GM10847 (cell line): ENCODE results near the gene ARL5C.

Experiments used
- POLR2A ChIP-seq: IDR thresholded peaks from 2 replicates; pipeline ENCODE4 v1.6.1; 2011; ENCODE audit not compliant: insufficient read length; ENCODE audit errors: extremely low read depth

The ARL5C gene

DNA sequence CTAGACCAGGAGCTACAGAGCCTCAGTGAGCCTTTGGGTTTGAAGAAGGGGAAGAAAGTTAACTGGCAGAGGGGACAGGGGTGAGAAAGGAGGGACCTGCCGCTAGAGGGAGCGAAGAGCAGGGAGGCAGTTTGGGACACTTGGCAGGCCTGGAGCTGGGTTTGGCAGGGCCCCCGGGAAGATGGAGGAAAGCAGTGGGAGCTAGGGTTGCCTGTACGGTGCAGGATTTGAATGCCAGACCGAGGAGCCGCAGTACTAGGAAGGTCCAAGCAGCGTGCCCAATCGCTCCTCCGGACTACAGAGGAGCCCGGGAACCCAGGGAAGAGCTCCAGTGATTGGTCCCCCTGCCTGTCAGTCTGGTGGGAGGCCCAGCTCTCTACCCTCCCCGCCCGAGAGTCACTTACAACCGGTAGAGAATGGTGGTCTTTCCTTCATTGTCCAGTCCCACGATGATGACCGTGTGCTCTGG lies 1.3 kb downstream of the ARL5C start:
- TF ChIP-seq POLR2A: no peak

- no peak for TF ChIP-seq POLR2A
Observed at GRCh38 chr17:39161962-39162361, 4.0 kb downstream of the ARL5C start.

- no peak for TF ChIP-seq POLR2A
Observed at GRCh38 chr17:39158623-39159022, 7.3 kb downstream of the ARL5C start.

DNA sequence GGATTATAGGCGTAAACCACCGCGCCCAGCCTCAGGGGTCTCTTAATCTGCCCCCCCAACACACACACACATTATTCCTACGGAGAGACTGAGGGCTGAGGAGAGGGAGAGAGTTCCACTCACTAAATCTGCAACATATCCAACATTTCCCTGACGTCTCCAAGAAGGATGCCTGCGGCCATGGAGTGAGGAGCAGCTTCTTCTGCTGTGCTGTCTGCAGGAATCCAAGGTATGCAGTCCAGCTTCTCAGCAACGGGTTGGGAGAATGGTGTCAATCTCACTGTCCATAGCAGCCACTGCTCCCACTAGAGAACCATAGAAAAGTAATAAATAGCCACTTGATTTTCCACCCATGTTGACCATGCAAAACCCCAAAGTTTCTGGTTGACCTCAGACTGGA lies 9.5 kb downstream of the ARL5C start:
- TF ChIP-seq POLR2A: no peak

- no peak for TF ChIP-seq POLR2A
Observed at GRCh38 chr17:39155654-39156053, 10.3 kb downstream of the ARL5C start.

DNA sequence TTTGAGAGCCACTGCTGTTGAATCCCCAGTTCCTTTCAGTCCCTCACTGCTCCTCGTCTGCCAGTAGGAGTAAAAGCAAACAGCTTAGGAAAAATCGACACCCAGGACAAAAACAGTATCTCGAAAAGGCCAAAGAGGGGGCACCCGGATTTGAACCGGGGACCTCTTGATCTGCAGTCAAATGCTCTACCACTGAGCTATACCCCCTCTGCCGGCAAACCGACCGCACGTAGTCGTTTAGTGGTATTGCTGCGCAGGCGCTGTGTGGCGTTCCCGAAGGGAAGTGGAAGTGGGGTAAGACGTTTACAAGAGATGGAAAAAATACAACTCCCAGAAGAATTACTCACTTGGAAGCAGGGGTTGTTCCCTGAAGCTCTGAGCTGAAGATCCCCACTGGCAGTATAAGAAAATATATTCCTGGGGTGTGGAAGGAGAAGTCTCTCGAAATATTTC lies 12.3 kb downstream of the ARL5C start:
- TF ChIP-seq POLR2A: no peak

DNA sequence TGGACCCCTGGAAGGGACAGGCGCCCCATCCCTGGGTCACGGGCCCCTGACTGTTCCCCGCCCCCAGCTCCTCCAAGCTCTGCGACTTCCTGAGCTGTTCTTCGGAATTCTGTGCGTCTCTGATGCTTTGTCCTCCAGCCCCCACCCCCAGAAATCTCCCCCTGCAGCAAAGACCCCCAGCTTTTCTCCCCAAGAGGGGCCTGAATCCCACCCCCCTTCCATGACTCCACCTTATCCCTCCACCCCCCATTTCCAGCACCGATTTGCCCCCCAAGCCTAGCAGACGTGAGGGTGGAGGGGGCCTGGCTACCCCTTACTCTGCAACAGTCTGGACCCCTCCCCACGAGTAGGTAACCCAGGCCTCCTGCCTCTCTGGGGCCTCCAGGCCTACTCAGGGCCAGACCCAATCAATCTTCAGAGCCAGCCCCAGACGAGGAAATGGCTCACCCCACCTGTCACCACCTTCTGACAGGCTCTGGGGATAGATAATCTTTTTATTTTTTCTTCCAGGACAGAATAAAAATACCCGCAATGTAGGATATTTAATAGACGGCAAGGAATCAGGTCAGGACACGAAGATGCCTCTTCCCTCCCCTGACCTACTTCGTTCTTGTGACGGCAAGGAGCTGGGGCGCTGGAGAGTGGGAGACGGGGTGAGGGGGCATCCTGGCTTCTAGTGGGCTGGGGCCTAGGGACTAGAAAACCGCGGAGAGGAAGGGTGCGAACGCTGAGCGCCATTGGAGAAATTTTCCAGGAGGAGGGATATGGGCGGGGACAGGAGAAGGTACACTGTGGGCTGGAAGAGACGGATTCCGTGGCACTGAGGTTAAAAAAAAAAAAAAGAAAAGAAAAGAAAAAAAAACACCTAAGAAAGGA lies 13.8 kb downstream of the ARL5C start:
- no peak for TF ChIP-seq POLR2A

DNA sequence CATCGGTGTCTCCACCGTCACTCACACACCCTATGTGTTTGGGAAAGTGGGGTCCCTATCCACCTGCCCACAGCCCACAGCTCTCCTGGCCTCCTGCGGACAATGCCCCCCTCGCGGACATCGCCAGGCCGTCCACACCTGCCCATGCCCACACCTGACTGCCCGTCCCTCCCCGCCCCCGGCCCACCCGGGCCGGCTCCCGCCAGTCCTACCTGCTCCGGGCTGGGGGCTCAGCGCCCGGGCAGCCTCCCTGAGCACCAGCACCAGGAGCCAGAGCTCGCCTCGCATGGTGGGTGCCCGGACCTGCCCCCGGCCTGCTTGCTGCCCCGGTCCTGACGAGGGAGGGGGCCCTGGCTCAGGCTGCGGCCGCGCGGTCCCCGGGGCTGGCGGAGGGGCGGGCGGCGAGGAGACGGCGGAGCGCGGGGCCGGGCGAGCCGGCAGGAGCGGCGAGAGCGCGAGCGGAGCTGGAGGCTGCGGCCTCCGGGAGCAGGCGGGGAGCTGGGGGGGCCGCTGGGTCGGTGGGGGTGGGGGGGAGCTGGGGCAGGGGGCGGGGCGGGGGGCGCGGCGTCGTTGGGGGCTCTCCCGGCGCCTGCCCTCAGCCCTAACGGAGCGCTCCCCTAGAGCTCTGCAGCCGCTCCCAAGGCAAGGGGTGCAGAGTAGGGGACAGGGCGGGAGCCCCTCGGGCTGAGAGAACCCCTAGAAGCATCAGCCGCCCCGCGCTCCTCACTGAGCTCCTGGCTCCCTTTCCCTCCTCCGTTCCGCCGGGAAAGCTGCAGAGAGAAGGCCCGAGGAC lies 14.6 kb downstream of the ARL5C start, which contains the start of gene PLXDC1:
Gene PLXDC1 (minus strand): TSS at position 488 of the 793 bp plus-strand sequence. CDS start 200 bp downstream, at position 288.
- TF ChIP-seq POLR2A: no peak

DNA sequence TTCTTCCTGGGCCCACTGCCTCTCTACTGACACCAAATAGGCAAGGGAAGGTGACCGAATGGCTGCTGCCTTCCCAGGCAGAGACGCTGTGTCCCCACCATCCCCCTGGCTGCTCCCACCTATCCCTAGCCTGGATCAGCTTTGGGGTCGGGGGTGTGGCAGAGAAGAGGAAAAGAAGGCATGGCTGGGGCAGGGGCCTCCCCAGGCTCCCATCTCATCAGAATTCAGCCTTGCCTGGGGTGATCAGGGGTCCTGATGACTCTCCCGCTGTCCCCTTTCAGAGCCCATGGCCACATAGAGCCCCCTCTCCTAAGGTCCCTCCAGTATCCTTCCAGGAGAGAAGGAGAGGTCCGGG lies 15.2 kb downstream of the ARL5C start:
- TF ChIP-seq POLR2A: no peak

DNA sequence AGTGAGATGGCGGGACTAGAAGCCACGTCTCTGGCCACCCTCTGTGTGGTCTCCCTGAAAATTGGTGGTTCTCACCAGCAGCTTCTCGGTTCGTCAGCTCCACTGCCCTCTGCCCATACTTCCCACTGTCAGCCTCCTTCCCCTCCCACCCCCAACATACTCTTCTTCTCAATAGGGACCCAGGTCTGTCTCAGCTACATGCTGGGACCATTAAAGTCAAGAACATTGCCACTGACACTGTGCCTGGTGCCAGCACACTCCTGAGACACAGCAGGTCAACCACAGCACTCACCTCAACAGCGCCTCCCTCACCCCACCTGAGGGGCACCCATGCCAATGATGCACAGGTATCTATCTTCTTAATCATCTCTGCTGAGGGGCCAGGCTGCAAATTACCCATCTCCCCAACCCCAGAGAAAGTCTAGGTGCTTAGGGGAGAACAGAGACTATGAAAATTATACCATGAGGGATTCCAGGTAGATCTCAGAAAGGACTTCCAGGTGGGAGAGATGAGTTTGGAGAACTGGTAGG lies 15.8 kb downstream of the ARL5C start:
- TF ChIP-seq POLR2A: no peak

DNA sequence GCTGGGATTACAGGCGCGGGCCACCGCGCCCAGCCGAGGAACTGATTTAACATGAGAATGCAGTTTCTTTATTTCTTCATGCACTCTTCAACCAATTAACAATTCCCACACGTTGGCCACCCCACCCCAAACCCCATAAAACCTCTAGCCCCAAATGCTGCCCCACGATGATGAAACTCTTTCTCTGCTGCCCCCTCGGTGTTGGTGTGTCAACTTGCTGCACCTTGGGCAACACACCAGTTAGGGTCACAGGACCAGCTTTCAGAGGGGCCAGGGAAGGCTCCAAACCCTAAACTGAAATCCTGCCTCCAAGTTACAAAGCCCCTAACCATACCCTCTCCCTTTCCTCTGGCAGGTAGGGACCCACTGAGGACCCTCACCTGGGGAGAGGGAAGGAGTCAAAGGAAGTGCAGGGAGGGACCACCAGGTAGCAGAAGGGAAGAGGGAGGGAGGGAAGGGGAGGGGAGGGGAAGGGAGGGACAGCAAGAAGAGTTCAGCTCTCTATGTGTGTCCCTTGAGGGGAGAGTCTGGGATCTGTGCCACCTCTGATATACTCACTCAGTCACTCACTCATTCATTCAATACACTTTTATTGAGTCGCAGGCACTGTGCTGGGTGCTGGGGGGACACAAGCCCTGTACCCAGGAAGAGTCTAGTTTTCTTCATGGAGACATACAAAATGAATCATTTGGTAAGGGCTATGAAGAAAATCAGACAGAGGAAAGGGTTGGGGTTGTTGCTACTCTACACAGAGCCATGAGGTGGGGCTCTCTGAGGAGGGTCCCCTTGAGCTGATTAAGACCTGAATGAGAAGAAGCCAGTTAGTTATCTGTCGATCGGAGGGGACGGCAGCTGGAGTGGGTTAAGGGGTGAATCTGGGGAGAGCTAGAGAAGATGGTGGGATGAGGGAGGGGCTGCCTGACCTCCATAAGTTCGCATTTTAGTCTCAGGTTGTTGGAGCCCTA lies 18.5 kb downstream of the ARL5C start:
- TF ChIP-seq POLR2A: no peak

DNA sequence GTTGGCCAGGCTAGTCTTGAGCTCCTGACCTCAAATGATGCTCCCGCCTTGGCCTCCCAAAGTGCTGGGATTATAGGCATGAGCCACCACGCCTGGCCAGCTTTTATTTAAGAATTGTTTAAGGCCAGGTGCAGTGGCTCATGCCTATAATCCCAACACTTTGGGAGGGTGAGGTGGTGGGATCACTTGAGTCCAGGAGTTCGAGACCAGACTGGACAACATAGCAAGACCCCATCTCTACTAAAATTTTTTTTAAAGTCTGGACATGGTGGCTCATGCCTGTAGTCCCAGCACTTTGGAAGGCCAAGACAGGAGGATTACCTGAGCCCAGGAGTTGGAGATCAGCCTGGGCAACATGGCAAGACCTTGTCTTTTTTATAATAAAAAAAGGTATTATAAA lies 19.7 kb downstream of the ARL5C start:
- no peak for TF ChIP-seq POLR2A

- no peak for TF ChIP-seq POLR2A
Observed at GRCh38 chr17:39145143-39145542, 20.8 kb downstream of the ARL5C start.

- no peak for TF ChIP-seq POLR2A
Observed at GRCh38 chr17:39144416-39144840, 21.5 kb downstream of the ARL5C start.
